PFSK-1 (cell line): ENCODE measurements around the gene F2R.

Source experiments
- FOXP2 ChIP-seq: optimal IDR thresholded peaks from 2 replicates; pipeline ENCODE3; 2011; ENCODE audit warnings: borderline replicate concordance, control low read depth, inconsistent platforms; ENCODE audit not compliant: insufficient read depth; ENCODE audit errors: extremely low read length, extremely low read depth
- POLR2AphosphoS5 ChIP-seq: IDR thresholded peaks from 2 replicates; pipeline ENCODE4 v1.6.1; 2012; ENCODE audit warnings: low read depth, mild to moderate bottlenecking, control low read depth, low read length, moderate library complexity

GRCh38 chr5:76723906-76724305, 8.0 kb downstream of the F2R start:
- TF ChIP-seq FOXP2 (no peak), POLR2AphosphoS5 (no peak)
